HG03521 (cell line): ENCODE results near the gene UQCRC1.

ENCODE experiments used
- ATAC-seq: cut with Tn5 transposase; IDR thresholded peaks from one replicate; pipeline ENCODE4 v1.9.1; 2021; ENCODE audit warnings: mild to moderate bottlenecking, moderate library complexity; ENCODE audit not compliant: unreplicated experiment

Gene UQCRC1

DNA sequence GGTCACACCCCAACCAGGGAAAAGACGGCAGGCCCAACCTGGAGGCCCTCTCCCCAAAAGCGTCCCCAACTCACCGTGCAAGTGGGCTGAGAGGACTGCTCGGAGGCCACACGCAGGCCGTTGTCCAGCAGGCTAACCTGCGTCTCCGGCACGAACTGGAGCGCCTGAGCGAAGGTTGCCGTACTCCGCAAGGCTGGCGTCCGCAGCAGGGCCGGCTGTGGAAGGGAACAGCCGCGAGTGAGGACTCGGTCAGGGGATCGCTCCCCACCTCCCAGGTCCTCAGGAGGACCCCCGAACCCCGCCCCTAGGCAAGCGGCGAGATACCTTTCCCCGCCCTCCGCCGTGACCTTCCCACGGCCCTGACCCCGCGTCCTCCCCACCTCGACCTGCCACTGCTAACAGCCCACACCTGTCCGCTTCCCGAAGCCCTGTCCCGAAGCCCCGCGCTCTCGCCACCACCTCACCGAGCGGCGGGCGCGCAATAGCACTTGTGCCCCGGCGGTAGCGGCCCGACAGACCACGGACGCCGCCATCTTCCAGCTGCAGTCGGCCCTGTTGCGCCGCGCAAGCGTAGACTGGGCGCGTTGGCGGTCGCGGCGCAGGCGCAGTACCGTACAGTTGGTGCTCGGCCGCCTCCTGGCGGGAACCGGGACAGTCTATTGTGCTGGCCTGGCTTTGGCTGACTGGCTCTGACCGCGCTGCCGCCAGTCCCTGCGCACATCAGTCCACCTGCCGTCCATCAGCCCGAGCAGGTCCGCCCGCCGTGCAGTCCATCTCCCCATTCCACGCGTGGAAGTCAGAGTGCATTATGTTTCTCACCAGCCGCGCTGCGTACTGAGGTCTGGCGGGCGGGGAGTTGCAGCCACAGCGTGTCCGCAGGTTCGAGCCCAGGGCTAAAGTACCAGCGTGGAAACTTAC is at the start of gene UQCRC1:
Gene UQCRC1, minus strand, starts transcription at position 559 of the 918 bp plus-strand sequence. Its CDS starts 26 bp downstream, at position 533.
- ATAC-seq, result peak; percentile 96

DNA sequence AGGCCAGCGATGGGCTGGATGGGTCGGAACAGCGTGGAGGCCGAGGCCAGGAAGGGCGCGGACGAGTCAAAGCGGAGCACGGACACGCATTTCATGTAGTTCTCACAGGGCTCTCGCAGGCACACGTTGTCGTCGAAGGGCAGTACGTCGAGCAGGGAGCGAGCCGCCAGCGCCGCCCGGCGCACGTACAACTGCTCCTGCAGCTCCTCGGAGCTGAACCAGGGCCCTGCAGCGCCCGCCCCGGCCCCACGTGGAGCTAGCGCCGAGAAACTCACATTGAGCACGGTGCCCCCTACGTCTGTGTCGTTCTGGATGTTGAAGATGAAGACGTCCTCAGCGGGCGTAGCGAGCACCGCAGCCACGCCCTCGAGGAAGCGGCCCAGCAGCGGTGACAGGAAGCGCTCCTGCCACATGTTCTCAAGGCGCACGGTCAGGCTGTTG is 47.4 kb upstream of the UQCRC1 start:
- ATAC-seq, result no peak

DNA sequence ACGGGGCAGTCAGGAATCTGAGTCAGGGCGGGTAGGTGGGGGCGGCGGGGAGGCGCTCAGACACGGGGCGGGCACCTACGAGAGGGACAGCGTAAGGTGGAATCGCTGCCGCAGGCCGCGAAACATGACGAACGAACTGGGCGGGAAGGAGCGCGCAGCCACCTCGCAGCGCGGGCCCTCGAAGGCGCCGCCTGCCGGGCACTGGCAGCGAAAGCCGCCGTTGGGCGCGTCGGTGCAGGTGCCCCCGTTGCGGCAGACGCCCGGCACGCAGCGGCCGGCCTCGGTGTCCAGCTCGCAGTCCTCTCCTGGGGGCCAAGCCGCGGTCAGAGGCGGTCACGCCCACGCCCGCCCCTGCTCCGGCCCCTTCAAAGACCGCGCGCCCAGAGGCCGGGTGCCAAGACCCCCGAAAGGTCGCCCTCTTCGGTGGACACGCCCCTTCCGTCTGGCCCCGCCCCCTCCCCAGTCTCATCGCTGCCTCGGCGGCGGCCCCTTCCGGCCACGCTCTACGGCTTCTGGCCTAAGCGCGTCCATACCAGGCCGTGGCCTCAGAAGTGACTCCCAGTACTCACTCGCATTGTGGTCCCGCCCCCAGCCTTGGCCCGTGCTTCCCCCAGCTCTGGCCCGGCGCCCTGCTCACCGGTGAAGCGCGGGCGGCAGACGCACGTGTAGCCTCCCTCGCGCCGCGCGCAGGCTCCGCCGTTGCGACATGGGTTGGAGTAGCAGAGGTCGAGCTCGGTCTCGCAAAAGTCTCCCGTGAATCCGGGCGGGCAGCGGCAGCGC is 46.8 kb upstream of the UQCRC1 start:
- peak; percentile 47 for ATAC-seq

DNA sequence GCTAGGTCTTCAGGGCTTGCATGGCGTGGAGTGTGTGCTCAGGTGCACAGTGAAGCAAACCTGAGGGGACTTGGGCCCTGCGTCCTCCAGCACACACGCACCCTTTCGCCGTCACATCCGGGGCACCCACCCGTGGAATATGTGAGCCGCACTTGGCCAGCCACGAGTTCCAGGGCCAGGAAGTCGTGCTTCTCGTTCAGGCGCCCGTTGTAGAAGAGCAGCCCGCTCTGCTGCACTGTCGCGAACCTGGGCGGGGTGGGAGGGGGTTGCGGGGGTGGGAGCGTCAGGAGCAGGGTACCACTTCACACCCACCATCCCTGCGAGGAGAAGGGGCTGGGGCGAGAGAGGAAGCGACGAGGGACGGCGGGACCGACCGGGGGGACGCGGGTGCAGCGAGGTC is 46.2 kb upstream of the UQCRC1 start:
- no peak for ATAC-seq

- ATAC-seq, result no peak
These were observed 45.6 kb upstream of the UQCRC1 start for GRCh38 chr3:48655063-48655462.

GRCh38 chr3:48652923-48653715 is 43.7 kb upstream of the UQCRC1 start:
- no peak for ATAC-seq

GRCh38 chr3:48651771-48652170 is 42.3 kb upstream of the UQCRC1 start:
- ATAC-seq, result no peak

GRCh38 chr3:48650723-48651122 is 41.3 kb upstream of the UQCRC1 start:
- ATAC-seq, result no peak

DNA sequence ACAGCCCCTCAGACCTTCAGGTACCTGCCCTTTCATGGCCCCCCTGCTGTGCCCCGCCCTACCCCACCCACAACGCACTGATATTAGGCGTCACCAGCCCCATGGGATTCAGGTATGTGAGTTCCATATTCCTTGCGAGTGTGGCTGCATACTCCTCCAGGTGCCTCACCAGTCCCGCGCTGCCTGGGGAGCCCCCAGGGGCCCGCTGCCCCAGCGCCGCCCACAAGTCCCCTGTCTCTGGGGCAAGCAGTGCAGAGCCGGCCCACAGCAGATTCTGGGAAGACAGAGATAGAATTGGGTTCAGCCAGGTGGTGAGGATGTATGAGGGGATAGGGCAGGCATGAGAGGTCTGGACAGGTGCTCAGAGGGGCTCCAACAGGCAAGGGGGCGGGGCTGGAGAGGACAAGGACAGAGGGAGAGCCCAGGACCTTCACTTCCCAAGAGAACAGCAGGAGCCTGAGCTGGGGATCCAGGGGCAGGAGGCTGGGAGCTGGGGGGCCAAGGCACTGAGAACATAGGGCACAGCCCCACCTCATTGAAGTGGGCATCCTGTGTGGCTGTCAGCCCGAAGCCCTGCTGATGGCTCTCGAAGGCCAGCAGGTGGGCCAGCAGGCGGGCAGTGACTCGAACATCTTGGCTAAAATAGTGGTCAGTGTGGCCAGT is 38.9 kb upstream of the UQCRC1 start:
- ATAC-seq, result no peak

DNA sequence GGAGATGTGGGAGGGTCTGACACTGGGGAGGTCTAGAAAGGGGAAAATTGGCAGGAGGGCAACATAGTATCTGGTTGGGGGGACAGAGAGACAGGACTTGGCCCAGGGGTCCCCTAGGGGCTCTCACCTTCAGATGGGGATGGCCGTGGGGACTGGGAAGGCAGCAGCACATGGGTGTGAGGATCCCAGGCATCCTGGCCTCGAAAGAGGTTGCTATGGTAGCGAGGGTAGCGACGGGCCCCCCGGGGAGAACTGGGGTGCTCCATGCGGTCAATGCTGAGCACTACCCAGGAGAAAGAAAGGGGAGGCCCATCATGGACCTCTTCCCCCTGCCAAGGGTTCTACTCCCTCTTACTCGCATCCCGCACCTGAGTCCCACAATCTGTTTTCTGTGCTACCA is 38.3 kb upstream of the UQCRC1 start:
- ATAC-seq, result no peak

DNA sequence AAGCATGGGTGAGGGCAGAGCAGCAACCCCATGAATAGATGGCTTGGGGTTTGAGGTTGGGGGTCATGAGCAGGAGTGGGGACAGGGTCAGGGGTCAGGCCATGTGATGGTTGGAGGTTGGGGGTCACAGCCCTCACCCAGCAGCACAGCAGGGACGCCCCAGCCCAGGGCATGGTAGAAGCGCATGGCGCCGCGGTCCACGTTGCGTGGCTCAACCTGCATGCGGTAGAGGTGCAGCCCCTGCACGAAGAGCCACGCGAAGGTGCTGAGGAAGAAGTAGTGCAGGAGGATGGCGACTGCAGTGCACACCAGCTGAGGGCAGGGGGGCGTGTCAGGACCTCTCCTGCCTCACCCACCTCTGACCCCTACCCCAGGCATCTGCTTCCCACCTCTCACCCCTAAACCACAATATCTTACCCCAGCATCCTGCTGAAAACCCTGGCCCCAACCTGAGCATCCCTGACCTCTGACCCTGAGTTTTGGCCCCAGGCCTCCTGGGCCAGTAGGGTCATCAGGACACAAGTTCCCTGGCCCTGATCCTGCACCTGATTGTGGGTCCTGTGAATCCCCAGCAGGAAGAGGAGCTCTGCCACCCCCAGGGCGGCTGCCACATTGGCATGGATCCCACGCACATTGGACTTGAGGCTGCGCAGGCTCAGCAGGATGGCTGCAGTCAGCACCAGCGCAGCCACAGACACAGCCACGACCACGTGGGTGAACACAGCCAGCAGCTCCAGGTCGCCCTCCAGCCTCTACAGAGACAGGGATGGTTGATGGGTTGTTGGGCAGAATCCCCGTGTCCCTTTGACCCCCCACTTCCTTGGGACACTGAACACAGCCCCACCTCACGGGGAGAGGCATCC is 35.7 kb upstream of the UQCRC1 start:
- ATAC-seq, result no peak

DNA sequence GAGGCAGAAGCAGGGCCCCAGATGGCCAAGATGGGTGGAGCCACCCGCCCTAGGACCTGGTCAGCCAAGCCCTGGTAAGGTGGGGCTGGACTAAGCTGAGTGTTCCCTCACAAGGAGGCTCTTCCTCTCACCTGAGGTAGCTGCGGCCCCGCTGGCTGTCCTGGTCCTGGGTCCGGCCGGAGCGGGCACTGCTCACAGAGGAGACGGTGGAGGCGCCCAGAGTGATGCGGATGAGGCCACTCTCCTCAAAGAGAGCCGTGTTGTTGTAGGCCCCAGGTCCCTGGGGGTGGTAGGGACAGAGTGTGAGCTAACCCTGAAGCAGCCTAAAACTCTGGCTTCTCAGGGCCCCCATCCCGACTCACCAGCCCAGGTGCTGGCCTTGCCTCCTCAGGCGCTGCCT is 33.2 kb upstream of the UQCRC1 start:
- ATAC-seq, result no peak

DNA sequence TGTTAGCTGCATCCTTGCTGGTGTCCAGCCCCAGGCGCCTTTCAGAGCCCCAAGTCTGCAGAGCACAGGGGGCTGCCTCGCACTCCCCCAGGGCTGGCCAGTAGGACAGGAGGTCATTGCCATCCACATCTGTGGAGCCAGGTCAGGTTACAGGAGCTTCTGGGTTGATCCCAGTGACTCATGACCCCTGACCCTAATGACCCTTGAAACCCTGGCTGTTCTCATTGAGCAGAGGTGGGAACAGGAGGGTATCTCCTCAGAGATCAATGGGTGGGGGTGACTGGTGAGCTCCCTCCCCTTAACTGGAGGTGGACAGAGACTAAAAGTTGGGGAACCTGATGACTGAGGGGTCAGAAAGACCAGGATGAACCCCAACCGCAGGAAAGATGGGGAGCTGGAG is 31.9 kb upstream of the UQCRC1 start:
- no peak for ATAC-seq

GRCh38 chr3:48639944-48640606 is 30.6 kb upstream of the UQCRC1 start:
- no peak for ATAC-seq

DNA sequence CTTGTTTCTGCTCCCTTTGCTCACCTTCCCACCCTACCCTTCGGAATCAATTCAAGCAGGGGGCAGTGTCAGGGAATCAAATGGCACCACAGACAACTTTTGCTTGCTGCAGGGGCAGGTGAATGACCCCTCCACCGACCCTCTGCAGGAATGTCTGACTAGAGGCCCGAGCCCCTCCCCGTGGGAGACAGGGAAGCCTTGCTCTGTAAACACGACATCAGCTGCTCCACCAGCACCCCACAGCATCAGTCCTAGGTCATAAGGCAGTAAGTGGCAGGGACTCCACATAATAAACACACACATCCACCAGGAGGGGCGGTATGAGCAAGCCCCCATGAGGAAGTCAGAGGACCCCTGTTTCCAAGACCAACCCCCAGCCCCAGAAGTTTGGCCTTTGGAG is 27.9 kb upstream of the UQCRC1 start:
- ATAC-seq, result no peak

DNA sequence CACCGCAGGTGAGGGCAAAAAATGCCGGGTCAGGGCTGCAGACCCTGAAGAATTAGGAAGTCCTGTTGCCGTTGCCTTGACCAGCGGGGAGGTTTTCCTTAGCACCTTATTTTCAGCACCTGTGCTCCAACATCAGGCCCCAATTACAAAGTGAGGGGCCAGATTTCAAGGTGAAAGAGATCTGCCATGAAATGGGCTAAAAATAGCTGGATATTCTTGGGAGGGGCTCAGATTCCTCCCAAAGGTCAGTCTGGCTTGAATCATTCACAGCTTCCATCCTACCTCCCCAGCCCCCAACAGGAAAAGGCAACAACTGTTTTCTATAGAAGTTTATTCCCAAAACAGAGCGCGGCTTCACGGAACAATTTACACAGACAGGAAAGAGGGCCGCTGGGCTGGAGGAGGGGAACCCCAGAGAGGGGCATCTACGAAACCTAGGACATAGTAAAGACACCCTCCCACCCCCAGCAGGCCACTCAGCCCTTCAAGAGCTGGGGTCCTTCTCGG is 26.8 kb upstream of the UQCRC1 start:
- no peak for ATAC-seq

DNA sequence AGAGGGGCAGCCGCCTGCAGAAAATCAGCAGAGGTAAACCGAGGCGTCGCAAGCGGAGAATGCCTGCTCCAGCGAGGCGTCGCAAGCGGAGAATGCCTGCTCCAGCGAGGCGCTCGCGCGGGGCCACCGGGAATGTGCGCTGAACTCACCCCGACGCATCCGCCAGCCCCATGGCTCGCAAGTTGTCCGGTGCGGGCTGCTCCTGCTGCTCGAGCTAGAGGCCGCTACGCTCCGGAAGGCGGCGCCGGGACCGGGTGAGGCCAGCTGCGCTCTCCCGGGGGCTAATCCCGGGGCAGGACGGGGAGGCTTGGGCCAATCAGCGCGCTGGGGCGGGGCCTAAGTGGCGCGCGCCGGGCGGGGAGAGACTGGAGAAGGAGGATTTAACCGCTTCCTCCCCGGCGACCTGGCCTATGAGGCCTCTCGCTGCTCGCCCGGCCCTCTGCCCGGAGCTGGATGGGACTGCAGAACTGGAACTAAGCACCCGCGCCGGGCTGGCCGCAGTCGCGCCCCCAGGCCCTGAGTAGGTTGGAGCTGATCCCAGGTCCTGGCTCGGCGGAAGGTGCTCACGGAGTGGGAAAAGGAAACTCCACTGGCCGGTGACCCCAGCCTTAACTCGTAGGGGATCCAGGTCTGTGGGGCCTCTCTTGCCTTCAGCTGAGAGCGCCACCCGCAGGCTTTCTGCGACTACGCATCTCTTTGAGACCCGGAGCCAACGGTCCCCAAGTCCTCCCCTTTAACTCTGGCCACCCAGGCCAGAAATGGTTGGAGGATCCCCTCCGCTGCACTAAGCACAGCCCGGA is 26.0 kb upstream of the UQCRC1 start, which contains the start of gene SLC26A6:
Gene SLC26A6, minus strand, starts transcription at position 240 of the 800 bp plus-strand sequence. Its CDS starts 68 bp downstream, at position 172.
- peak; percentile 92 for ATAC-seq

DNA sequence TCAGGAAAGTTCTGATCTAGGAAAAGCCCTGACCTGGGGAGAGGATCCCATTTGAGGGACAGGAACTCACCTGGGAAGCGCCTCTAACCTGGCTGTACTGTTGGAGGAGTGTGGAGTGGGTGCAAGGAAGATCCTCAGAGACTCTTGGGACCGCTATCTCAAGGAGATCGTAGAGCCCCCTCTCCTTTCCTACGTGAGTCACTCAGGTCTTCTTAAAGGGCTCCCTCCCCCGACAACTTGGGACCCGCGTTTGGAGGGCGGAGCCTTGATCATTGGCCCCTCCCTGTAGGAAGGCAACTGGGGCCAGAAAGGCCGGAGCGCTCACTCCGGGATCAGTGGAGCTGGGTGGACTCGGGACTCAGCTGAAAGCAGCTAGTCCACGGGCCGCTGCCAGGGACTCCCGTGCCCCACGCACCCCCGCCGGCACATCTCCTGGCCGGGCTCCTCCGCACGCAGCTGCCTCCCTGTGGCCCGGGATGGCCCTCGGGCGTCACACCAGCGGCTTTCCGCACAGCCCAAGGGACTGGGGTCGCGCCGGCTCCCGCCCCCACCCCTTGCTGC is 25.3 kb upstream of the UQCRC1 start:
- peak; percentile 22 for ATAC-seq
